NT2/D1 (cell line): ENCODE measurements around the gene DEFB108B.
"Not testable (repeated sequence)": the region's sequence is repeated elsewhere in the genome, so short reads cannot be mapped to it uniquely, and the experiment has no call there.

ENCODE experiments used
- DNase-seq: peaks from one replicate; pipeline ENCODE4 v3.0.0-alpha.2; 2011; ENCODE audit warnings: low read depth, low spot score
- H3K27me3 ChIP-seq: 2 replicates; pipeline ENCODE4 v1.6.0; 2011; ENCODE audit warnings: mild to moderate bottlenecking; ENCODE audit not compliant: insufficient read length, insufficient read depth
- H3K36me3 ChIP-seq: 2 replicates; pipeline ENCODE4 v1.6.1; 2011; ENCODE audit warnings: mild to moderate bottlenecking, low read length, mixed read lengths; ENCODE audit not compliant: insufficient read depth, insufficient read length
- H3K4me1 ChIP-seq: 2 replicates; pipeline ENCODE4 v1.5.1; 2011; ENCODE audit not compliant: insufficient read depth, insufficient read length
- H3K4me3 ChIP-seq: 2 replicates; pipeline ENCODE4 v1.5.1; 2011; ENCODE audit warnings: low read depth; ENCODE audit not compliant: insufficient read length
- H3K9ac ChIP-seq: 2 replicates; pipeline ENCODE4 v1.6.0; 2011; ENCODE audit warnings: low read depth; ENCODE audit not compliant: insufficient read length
- H3K9me3 ChIP-seq: 2 replicates; pipeline ENCODE4 v1.5.1; 2011; ENCODE audit warnings: mild to moderate bottlenecking, low read length; ENCODE audit not compliant: insufficient read depth
- SUZ12 ChIP-seq: IDR thresholded peaks from 2 replicates; pipeline ENCODE4 v1.6.1; 2011; ENCODE audit not compliant: insufficient read length, insufficient read depth; ENCODE audit errors: extremely low read depth
- YY1 ChIP-seq: IDR thresholded peaks from 2 replicates; pipeline ENCODE4 v1.6.1; 2011; ENCODE audit not compliant: insufficient read length, insufficient read depth
- ZNF274 ChIP-seq: IDR thresholded peaks from 2 replicates; pipeline ENCODE4 v1.6.1; 2011; ENCODE audit warnings: mild to moderate bottlenecking, low read depth, low read length

DEFB108B gene

GRCh38 chr11:71829686-71830085 is 3.3 kb upstream of the DEFB108B start:
- H3K4me3 ChIP-seq, H3K27me3 ChIP-seq, DNase-seq, H3K36me3 ChIP-seq, H3K4me1 ChIP-seq, H3K9me3 ChIP-seq, H3K9ac ChIP-seq: not testable (repeated sequence)

- H3K4me3 ChIP-seq, H3K36me3 ChIP-seq, H3K9me3 ChIP-seq, H3K9ac ChIP-seq, H3K27me3 ChIP-seq, H3K4me1 ChIP-seq, DNase-seq: not testable (repeated sequence)
These were observed 9.7 kb downstream of the DEFB108B start for GRCh38 chr11:71842720-71843119.

GRCh38 chr11:71843355-71843754 is 10.4 kb downstream of the DEFB108B start:
- not testable (repeated sequence) for H3K9me3 ChIP-seq, H3K4me1 ChIP-seq, H3K36me3 ChIP-seq, H3K27me3 ChIP-seq, H3K9ac ChIP-seq, DNase-seq, H3K4me3 ChIP-seq

- Histone ChIP-seq H3K4me1 (no peaks in the 10 kb centered on the region), H3K36me3 (no peaks in the 10 kb centered on the region), H3K9me3 (no peaks in the 10 kb centered on the region), H3K27me3 (no peaks in the 10 kb centered on the region), H3K4me3 (no peak overlapping the region), H3K9ac (no peak overlapping the region)
- peak; percentile 16 for DNase-seq
- TF ChIP-seq ZNF274, result no peak
- no peak for TF ChIP-seq YY1
- no peak for TF ChIP-seq SUZ12
These were observed 10.9 kb downstream of the DEFB108B start for GRCh38 chr11:71843858-71844257.

GRCh38 chr11:71853895-71854294 is 20.9 kb downstream of the DEFB108B start:
- H3K4me1 ChIP-seq, DNase-seq, H3K4me3 ChIP-seq, H3K27me3 ChIP-seq, H3K9me3 ChIP-seq, H3K36me3 ChIP-seq, H3K9ac ChIP-seq: not testable (repeated sequence)

- H3K4me3 ChIP-seq, H3K9ac ChIP-seq: not testable (repeated sequence)
These were observed 22.9 kb downstream of the DEFB108B start for GRCh38 chr11:71855880-71856279.

GRCh38 chr11:71860835-71861234 is 27.8 kb downstream of the DEFB108B start:
- not testable (repeated sequence) for H3K36me3 ChIP-seq, H3K4me1 ChIP-seq, H3K4me3 ChIP-seq

More at GRCh38 chr11:71855880-71856279, 22.9 kb downstream of the DEFB108B start:
- not testable (repeated sequence) for H3K36me3 ChIP-seq, H3K4me1 ChIP-seq, DNase-seq, H3K27me3 ChIP-seq, H3K9me3 ChIP-seq

GRCh38 chr11:71863978-71864627 is 31.1 kb downstream of the DEFB108B start:
- H3K9ac ChIP-seq, H3K4me3 ChIP-seq, H3K36me3 ChIP-seq, H3K4me1 ChIP-seq, H3K27me3 ChIP-seq, H3K9me3 ChIP-seq: not testable (repeated sequence)
- DNase-seq, result peak; percentile 77

More at GRCh38 chr11:71860835-71861234, 27.8 kb downstream of the DEFB108B start:
- not testable (repeated sequence) for H3K27me3 ChIP-seq, H3K9ac ChIP-seq, DNase-seq, H3K9me3 ChIP-seq

- not testable (repeated sequence) for H3K9me3 ChIP-seq, H3K36me3 ChIP-seq, H3K4me1 ChIP-seq, H3K4me3 ChIP-seq, H3K9ac ChIP-seq, H3K27me3 ChIP-seq, DNase-seq
These were observed 34.2 kb downstream of the DEFB108B start for GRCh38 chr11:71867209-71867608.

- not testable (repeated sequence) for H3K27me3 ChIP-seq, H3K9ac ChIP-seq, H3K4me1 ChIP-seq, H3K4me3 ChIP-seq, H3K36me3 ChIP-seq, H3K9me3 ChIP-seq, DNase-seq
These were observed 36.9 kb downstream of the DEFB108B start for GRCh38 chr11:71869931-71870330.

GRCh38 chr11:71870661-71871060 is 37.7 kb downstream of the DEFB108B start:
- not testable (repeated sequence) for H3K4me3 ChIP-seq, H3K9me3 ChIP-seq, H3K4me1 ChIP-seq, H3K9ac ChIP-seq, H3K27me3 ChIP-seq, DNase-seq, H3K36me3 ChIP-seq

GRCh38 chr11:71876262-71876661 is 43.3 kb downstream of the DEFB108B start:
- not testable (repeated sequence) for H3K27me3 ChIP-seq, H3K4me1 ChIP-seq, H3K4me3 ChIP-seq, H3K9me3 ChIP-seq, H3K9ac ChIP-seq, DNase-seq, H3K36me3 ChIP-seq
